Measurements from ENCODE around the gene RGS10.

The RGS10 gene

GRCh38 chr10:119517235-119518141 is 25.0 kb downstream of the RGS10 start:
- no peak for DNase-seq

GRCh38 chr10:119516381-119517234 is 25.9 kb downstream of the RGS10 start:
- DNase-seq, result no peak

GRCh38 chr10:119515511-119516045 is 26.9 kb downstream of the RGS10 start:
- DNase-seq, result no peak

GRCh38 chr10:119514819-119515218 is 27.7 kb downstream of the RGS10 start:
- DNase-seq, result no peak

- DNase-seq, result no peak
Observed at GRCh38 chr10:119511828-119512515, 30.5 kb downstream of the RGS10 start.

DNA sequence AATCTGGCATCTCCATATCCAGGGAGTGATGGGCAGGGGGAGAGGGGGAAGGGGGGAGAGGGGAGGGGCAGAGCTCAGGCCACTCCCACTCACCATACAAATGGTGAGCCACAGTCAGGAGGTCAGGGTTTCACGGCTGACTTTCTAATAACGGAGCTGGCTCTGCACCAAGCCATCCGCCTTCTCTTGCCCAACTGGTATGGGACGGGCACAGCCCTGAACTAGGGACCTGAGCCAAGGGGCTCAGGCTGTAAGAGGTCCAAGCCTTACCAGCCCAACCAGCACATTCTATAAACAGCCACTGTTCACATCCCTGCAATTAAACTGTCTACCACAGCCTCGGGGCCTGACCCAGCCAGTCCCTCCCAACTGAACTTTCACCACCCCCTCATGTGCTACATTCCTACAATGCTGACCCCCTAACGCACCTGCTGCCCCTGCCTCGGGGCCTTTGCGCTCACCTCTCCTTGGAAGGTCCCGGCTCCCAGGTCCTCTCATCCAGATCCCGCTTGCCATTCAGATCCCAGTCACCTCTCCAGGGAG is 32.5 kb downstream of the RGS10 start:
- no peak for DNase-seq

DNA sequence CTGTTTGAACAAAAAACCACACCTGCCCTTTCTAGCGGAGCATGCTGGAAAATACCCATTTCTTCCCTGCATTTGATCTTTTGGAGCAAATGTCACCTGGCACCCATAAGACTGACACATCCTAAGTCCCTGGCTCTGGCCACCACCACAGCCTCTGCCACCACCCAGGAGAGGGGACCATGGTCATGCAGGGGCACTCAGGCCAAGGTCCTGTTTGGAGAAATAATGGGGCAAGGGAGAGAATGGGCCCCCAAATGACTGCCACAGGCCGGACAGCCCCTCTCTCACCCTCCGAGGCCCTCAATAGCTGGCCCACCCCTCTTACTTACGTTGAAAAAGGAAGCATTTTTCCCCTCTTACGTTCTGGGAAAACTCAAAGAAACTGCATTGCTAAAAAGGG is 35.4 kb downstream of the RGS10 start:
- DNase-seq, result no peak

DNA sequence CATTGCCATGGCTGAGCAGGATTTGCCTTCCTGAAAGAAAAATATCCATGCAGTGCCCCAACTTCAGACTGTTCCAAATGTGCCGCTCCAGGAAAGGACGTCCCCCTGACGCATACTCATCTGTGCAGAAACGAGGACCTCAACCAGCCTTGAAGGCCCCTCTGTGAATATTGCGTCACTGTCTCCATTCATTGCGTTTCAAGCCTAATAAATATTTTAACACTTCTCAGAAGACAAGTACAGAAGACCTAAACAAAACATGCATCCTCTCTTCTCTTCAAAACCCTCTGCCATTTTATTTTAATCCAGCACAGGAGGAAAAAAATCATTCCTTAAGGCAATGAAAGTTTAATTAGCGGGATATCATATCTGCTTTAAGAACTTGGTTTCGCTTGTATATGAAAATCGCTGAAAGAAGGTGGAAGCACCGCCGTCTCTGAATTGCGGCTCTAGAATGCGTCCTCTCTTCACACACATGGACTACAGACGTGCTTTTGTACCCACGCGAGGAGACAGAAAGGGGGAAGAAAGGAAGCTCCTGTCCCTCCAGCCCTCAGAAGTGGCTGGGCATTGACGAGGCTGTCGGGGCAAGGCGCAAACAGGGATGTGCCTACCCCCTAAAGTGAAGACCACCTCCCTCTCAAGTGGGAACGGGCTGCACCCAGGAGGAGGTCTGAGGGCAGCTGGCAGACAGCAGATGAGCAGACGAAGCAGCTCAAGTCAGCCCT is 36.8 kb downstream of the RGS10 start:
- DNase-seq, result no peak

- no peak for DNase-seq
Observed at GRCh38 chr10:119505131-119505551, 37.4 kb downstream of the RGS10 start.

DNA sequence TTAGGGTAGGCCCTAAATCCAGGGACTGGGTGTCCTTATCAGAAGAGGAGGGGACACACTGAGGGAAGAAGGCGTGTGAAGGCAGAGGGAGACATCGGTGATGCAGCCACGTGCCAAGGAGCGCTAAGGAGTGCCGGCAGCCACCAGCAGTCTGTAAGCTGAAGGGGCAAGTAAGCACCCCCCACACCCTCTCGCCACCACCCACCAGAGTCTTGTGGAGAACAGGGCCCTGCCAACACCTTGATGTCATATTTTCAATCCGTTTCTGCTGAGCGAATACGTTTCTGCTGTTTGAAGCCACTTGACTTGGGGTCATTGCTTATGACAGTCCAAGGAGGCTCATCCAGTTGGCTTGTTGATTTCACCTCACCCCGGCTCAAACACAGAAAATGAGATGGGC is 37.9 kb downstream of the RGS10 start:
- DNase-seq, result no peak

- no peak for DNase-seq
Observed at GRCh38 chr10:119503821-119504220, 38.7 kb downstream of the RGS10 start.

DNA sequence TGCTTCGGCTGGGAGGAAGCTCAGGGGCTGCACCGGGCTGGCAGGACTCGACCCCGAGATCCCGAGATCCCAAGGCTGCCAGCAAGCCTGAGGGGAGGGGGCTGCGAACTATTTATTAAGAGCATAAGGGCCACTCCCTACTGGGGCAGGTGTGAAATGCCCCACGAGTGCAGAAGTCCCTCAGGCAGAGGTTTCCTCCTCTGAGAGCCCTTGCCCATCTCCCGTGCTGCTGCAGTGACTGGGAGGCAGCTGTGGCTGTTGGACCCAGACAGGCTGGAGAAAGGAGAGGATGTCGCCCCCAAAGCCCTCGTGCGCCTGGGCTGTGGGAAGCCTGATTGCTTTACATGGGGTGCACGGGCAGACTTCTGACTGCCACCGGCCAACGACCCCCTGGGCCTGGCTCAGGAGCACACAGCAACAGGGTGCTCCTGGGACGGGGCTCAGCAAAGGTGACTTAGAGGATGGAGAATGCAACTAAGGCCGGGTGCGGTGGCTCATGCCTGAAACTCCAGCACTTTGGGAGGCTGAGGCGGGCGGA is 39.8 kb downstream of the RGS10 start:
- no peak for DNase-seq

DNA sequence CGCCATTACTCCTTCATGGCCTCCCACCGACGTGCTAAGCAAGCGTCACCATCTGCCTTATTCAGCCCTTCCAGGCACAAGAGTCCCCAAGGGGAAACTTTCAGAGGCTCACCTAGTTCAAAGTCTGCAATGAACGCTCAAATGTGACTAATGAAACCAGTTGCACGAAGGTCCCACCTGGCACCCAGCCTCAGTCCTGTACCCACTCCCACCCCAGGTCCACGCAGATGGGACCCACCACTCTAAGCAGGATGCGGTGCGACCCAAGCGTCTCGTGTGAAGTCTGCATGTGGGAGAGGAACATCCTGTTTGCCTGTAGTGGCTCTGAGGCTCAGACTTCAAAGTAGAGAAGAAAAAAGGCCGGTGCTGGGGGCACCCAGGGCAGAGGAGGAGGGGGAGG is 40.3 kb downstream of the RGS10 start:
- no peak for DNase-seq

- DNase-seq, result no peak
Observed at GRCh38 chr10:119501690-119502089, 40.8 kb downstream of the RGS10 start.

GRCh38 chr10:119500821-119501220 is 41.7 kb downstream of the RGS10 start:
- DNase-seq, result no peak

- DNase-seq, result no peak
Observed at GRCh38 chr10:119500123-119500795, 42.3 kb downstream of the RGS10 start.

GRCh38 chr10:119499677-119500002 is 42.9 kb downstream of the RGS10 start:
- no peak for DNase-seq

- DNase-seq, result no peak
Observed at GRCh38 chr10:119498889-119499676, 43.4 kb downstream of the RGS10 start.

DNA sequence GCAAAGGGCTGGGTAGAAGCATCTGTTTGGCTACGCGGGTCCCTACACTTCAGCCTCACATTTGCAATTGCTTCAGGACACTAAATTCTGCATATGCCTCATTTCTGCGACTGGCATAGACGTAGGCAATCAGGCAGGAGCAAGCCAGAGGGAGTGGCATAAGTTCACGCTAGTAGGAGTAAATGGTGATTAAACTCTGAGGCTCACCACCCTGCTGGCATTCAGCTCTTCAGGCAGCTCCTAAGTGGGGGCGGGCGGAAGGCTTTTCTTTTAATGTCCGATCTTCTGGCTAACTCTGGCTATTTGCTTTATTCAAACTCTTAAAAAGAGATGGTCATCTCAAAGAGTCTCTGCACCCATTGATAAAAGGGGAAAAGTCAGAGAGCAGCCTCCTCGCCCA is 45.3 kb downstream of the RGS10 start:
- DNase-seq, result no peak

DNA sequence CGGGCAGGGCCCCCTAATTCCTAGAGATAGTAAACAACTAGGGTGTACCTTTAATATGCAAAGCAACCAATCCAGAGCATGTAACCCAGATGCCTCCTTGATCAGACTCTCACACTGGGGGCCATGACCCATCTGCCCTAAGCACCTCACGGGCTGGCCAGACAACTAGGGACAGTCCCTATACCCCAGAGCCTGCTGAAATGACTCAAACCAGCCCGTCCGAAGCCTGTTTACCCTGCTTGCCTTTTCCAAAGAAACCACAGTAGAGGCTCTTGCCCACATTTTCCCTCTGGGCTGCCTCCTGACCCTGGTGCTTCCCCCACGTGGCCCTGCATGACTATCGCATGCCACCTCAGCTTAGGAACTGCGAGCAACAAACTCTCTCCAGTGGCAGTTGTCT is 46.2 kb downstream of the RGS10 start:
- no peak for DNase-seq
